CD14-positive monocyte (primary cell): ENCODE measurements around the gene BCKDHA. TPM values are rescaled to one million over a fixed set of nuclear protein-coding genes. Genes with fewer than 3 reads are reported as not detected.

Experiments
- DNase-seq, 3 donors: peaks; one replicate each; pipeline ENCODE4 v3.0.0-alpha.2; 2011 to 2022
- H2AFZ ChIP-seq: 2 replicates; pipeline ENCODE4 v1.6.0; 2012; ENCODE audit warnings: mild to moderate bottlenecking, low read depth, low read length, inconsistent platforms; ENCODE audit not compliant: insufficient read depth, poor library complexity, severe bottlenecking
- H3K27ac ChIP-seq, 2 donors: 1 replicate in 1 of 2; 2 replicates in 1 of 2; pipeline ENCODE4 v1.5.1; 2012 to 2013; ENCODE audit warnings: low read length in 2 of 2, control low read depth in 1 of 2, inconsistent platforms in 1 of 2, low read depth in 1 of 2, mild to moderate bottlenecking in 1 of 2
- H3K27me3 ChIP-seq, 2 donors: one replicate each; pipeline versions ENCODE4 v1.6.0 to v1.6.1; 2011 to 2013; ENCODE audit warnings: low read length in 2 of 2; ENCODE audit not compliant: control insufficient read depth in 2 of 2, insufficient read depth in 2 of 2
- H3K36me3 ChIP-seq, 2 donors: replicated peaks in 1 of 2; 1 replicate in 1 of 2; 2 replicates in 1 of 2; pipeline versions ENCODE4 v1.5.1 to v1.6.1; 2012 to 2013; ENCODE audit warnings: low read length in 2 of 2, control low read depth in 1 of 2, inconsistent platforms in 1 of 2, mild to moderate bottlenecking in 1 of 2; ENCODE audit not compliant: insufficient read depth in 2 of 2, control insufficient read depth in 1 of 2
- H3K4me1 ChIP-seq, 2 donors: 1 replicate in 1 of 2; 2 replicates in 1 of 2; pipeline versions ENCODE4 v1.5.1 to v1.6.1; 2012 to 2013; ENCODE audit warnings: low read length in 2 of 2, control low read depth in 1 of 2, inconsistent platforms in 1 of 2, mild to moderate bottlenecking in 1 of 2, moderate library complexity in 1 of 2; ENCODE audit not compliant: insufficient read depth in 2 of 2, control insufficient read depth in 1 of 2
- H3K4me2 ChIP-seq: replicated peaks from 2 replicates; pipeline ENCODE3; 2012; ENCODE audit warnings: low read length, moderate library complexity, mild to moderate bottlenecking; ENCODE audit not compliant: poor library complexity, severe bottlenecking; ENCODE audit errors: extremely low read depth
- H3K4me3 ChIP-seq, 3 experiments: fragments of 200-600 bp in 1 of 3; sonication (generic) in 1 of 3; replicated peaks in 1 of 3; 1 replicate in 2 of 3; 2 replicates in 1 of 3; pipeline ENCODE4 v1.5.1; 2011 to 2013; ENCODE audit warnings: low read length in 3 of 3, mild to moderate bottlenecking in 3 of 3, control low read depth in 2 of 3, low read depth in 2 of 3, inconsistent platforms in 1 of 3, moderate library complexity in 1 of 3
- H3K79me2 ChIP-seq: 2 replicates; pipeline ENCODE4 v1.6.0; 2012; ENCODE audit warnings: mild to moderate bottlenecking, control low read depth, inconsistent platforms, low read length, moderate library complexity; ENCODE audit not compliant: insufficient read depth
- H3K9ac ChIP-seq: 2 replicates; pipeline ENCODE4 v1.6.0; 2017; ENCODE audit warnings: low read length, mild to moderate bottlenecking; ENCODE audit not compliant: insufficient read depth, poor library complexity, severe bottlenecking
- H3K9me3 ChIP-seq, 2 donors: replicated peaks in 1 of 2; 1 replicate in 1 of 2; 2 replicates in 1 of 2; pipeline versions ENCODE4 v1.5.1 to v1.6.1; 2012 to 2013; ENCODE audit warnings: low read length in 2 of 2, control low read depth in 1 of 2; ENCODE audit not compliant: control insufficient read depth in 1 of 2, insufficient read depth in 1 of 2
- H4K20me1 ChIP-seq: 2 replicates; pipeline ENCODE4 v1.6.0; 2012; ENCODE audit warnings: mild to moderate bottlenecking, low read length, control low read depth, moderate library complexity; ENCODE audit not compliant: insufficient read depth
- H3K27ac Mint-ChIP-seq, 7 donors: one replicate each; pipeline ENCODE4 v1.8.0; 2020; ENCODE audit warnings: mild to moderate bottlenecking in 7 of 7, mixed read lengths in 7 of 7, moderate library complexity in 6 of 7, inconsistent platforms in 2 of 7
- H3K27me3 Mint-ChIP-seq, 3 donors: one replicate each; pipeline ENCODE4 v1.8.0; 2021 to 2022; ENCODE audit warnings: low read depth in 3 of 3, mild to moderate bottlenecking in 3 of 3, mixed read lengths in 3 of 3, moderate library complexity in 3 of 3, inconsistent platforms in 1 of 3
- H3K36me3 Mint-ChIP-seq, 2 donors: one replicate each; pipeline ENCODE4 v1.8.0; 2020; ENCODE audit warnings: mixed read lengths in 2 of 2, inconsistent platforms in 1 of 2, mild to moderate bottlenecking in 1 of 2
- H3K4me1 Mint-ChIP-seq: one replicate; pipeline ENCODE4 v1.8.0; 2020; ENCODE audit warnings: mild to moderate bottlenecking, mixed read lengths
- H3K4me3 Mint-ChIP-seq, 2 donors: one replicate each; pipeline ENCODE4 v1.8.0; 2020; ENCODE audit warnings: mild to moderate bottlenecking in 2 of 2, mixed read lengths in 2 of 2, moderate library complexity in 1 of 2
- H3K9me3 Mint-ChIP-seq, 7 donors: one replicate each; pipeline ENCODE4 v1.8.0; 2020 to 2022; ENCODE audit warnings: mixed read lengths in 7 of 7, mild to moderate bottlenecking in 6 of 7, moderate library complexity in 6 of 7, inconsistent platforms in 2 of 7
- whole genome bisulfite sequencing: methylation state at CpG from one replicate; pipeline ENCODE4 v1.1.5; 2013; ENCODE audit warnings: missing lambda C conversion rate; ENCODE audit not compliant: insufficient coverage; 5-methylcytosine and 5-hydroxymethylcytosine counted together
- intact Hi-C, 2 donors: fragments of 100-400 bp; cut with micrococcal nuclease; formaldehyde crosslinking; loops; one replicate each; pipeline versions ENCODE4 v1.15.0 to v1.15.1; 2023
- polyA plus RNA-seq, 3 donors: library from polyadenylated mRNA; depleted of rRNA in 1 of 3; unstranded in 2 of 3; stranded (reverse) in 1 of 3; fragments of 300-500 nt in 2 of 3; fragments of >200 nt in 1 of 3; fragmentation: Illumina TruSeq in 2 of 3; gene quantifications; 1 replicate in 2 of 3; 2 replicates in 1 of 3; pipeline ENCODE4 v1.2.3, GENCODE V29; 2012 to 2021
- TF ChIP-seq, protein P1 (sequence below): fragments of 200-600 bp; IDR thresholded peaks from one replicate; pipeline ENCODE4 v1.8.0; 2022; ENCODE audit warnings: antibody characterized with exemption, mild to moderate bottlenecking

BCKDHA gene
- polyA plus RNA-seq, 3 donors = 52.4 to 90.1 (median 87.6) TPM

DNA sequence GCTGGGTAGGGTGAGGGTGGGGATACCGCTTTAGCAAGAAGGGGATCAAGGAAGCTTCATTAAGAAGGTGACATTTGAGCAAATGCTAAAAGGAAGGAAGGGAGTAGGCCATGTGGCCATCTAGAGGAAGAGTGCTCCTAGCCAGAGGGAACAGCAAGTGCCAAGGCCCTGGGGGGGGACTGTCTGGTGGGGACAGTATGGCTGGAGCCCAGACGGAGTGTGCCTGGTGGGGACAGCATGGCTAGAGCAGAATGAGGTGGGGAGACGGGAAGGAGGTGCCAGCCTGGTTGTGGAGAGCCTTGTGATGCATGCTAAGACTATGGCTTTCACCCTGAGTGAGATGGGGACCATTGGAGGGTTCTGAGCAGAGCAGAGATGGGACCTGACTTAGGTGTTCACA is 41.8 kb upstream of the BCKDHA start:
- peaks cover 49 to 52% of the 10 kb centered on the region in 2 donors for H3K4me1 ChIP-seq
- Mint-ChIP-seq H3K36me3 (peaks cover 14 to 35% of the 10 kb centered on the region in 2 donors), H3K27ac (peak overlapping the region; percentile 2 to 91 (median 78)), H3K4me1 (peaks cover 50% of the 10 kb centered on the region), H3K9me3 (peaks cover 0 to 2% (median 0%) of the 10 kb centered on the region in 7 donors), H3K4me3 (peak overlapping the region; percentile 16 to 26), H3K27me3 (peaks cover 0 to 1% (median 0%) of the 10 kb centered on the region in 3 donors)
- DNase-seq = peak in 1 of 3 donors; percentile 17
- H3K79me2 ChIP-seq = peaks cover 47% of the 10 kb centered on the region
- TF ChIP-seq, protein P1, sequence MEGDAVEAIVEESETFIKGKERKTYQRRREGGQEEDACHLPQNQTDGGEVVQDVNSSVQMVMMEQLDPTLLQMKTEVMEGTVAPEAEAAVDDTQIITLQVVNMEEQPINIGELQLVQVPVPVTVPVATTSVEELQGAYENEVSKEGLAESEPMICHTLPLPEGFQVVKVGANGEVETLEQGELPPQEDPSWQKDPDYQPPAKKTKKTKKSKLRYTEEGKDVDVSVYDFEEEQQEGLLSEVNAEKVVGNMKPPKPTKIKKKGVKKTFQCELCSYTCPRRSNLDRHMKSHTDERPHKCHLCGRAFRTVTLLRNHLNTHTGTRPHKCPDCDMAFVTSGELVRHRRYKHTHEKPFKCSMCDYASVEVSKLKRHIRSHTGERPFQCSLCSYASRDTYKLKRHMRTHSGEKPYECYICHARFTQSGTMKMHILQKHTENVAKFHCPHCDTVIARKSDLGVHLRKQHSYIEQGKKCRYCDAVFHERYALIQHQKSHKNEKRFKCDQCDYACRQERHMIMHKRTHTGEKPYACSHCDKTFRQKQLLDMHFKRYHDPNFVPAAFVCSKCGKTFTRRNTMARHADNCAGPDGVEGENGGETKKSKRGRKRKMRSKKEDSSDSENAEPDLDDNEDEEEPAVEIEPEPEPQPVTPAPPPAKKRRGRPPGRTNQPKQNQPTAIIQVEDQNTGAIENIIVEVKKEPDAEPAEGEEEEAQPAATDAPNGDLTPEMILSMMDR = no peak
- H3K4me3 ChIP-seq = peak overlapping the region in 1 of 3 experiments; percentile 28
- WGBS = 31% methylated on average over 3 of the region's 3 CpGs
- H4K20me1 ChIP-seq = peaks cover 29% of the 10 kb centered on the region
- no peak overlapping the region for H2AFZ ChIP-seq
- no peak overlapping the region for H3K9ac ChIP-seq
- H3K4me2 ChIP-seq = peak overlapping the region; percentile 38
- H3K27me3 ChIP-seq = no peaks in the 10 kb centered on the region
- intact Hi-C loops = loop anchor here in 1 of 2 donors (10.0 kb wide), 1 partner anchor 169 kb away; no protein-coding TSS in a partner anchor
- H3K36me3 ChIP-seq = peaks cover 0 to 1% of the 10 kb centered on the region in 2 donors
- H3K9me3 ChIP-seq = no peaks in the 10 kb centered on the region
- H3K27ac ChIP-seq = peak overlapping the region; percentile 34 to 60

DNA sequence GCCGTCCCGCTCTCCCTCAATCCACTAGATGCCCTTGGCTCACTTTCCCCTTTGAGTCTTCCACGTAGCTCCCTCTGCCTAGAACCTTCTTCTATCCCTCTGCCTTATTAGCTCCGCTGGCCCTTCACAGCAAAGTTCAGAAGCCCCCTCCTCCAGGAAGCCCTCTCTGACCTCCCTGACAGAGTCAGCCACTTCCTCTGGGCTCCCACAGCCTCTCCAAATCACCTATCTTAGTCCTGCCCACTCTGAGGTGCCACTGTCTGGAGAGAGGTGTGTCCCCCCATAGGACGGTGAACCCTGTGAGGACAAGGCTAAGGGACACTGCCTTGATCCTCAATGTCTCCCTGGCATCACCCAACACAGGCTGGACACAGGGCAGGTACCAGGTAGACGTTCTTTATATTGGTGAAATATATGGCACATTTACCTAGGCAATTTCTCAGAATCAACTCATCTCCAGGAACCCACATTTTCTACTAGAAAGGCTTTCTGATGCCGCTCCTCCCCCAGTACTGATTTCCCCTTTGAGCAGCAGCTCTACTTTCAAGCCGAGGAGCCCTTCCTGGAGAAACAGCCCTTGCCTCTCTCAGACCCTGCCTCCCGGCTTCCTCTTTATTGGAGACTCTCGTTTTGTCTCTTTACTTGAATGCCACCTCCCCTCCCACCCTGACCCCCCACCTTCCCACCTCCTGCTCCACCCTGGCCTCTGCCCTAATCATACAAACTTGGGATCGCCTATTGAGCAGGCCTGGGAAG is 40.5 kb upstream of the BCKDHA start:
- H3K79me2 ChIP-seq = peaks cover 33% of the 10 kb centered on the region
- Mint-ChIP-seq H3K4me3 (peak overlapping the region; percentile 24 to 60), H3K27ac (peak overlapping the region; percentile 56 to 88 (median 84)), H3K4me1 (peaks cover 47% of the 10 kb centered on the region), H3K36me3 (peaks cover 14 to 41% of the 10 kb centered on the region in 2 donors), H3K9me3 (peaks cover 0 to 2% (median 0%) of the 10 kb centered on the region in 7 donors), H3K27me3 (no peaks in the 10 kb centered on the region)
- H2AFZ ChIP-seq = no peak overlapping the region
- peak overlapping the region in 1 of 3 experiments; percentile 42 for H3K4me3 ChIP-seq
- 46% methylated on average over 7 of the region's 11 CpGs for WGBS
- intact Hi-C loops = loop anchor here in 1 of 2 donors (10.0 kb wide), 1 partner anchor 168 kb away; no protein-coding TSS in a partner anchor
- peak overlapping the region; percentile 11 to 73 for H3K27ac ChIP-seq
- peaks cover 15% of the 10 kb centered on the region for H4K20me1 ChIP-seq
- peaks cover 47% of the 10 kb centered on the region in 2 donors for H3K4me1 ChIP-seq
- no peaks in the 10 kb centered on the region for H3K9me3 ChIP-seq
- peak overlapping the region; percentile 37 for H3K4me2 ChIP-seq
- TF ChIP-seq, protein P1 = no peak
- peaks cover 0 to 6% of the 10 kb centered on the region in 2 donors for H3K36me3 ChIP-seq
- no peak overlapping the region for H3K9ac ChIP-seq
- peak; percentile 40 to 58 (median 47) for DNase-seq
- H3K27me3 ChIP-seq = no peaks in the 10 kb centered on the region
